Liver (tissue), 9 donors: ENCODE data around the gene PDC. TPM values are rescaled to one million over a fixed set of nuclear protein-coding genes. Genes with fewer than 3 reads are reported as not detected.
"Not testable (repeated sequence)": the region's sequence is repeated elsewhere in the genome, so short reads cannot be mapped to it uniquely, and the experiment has no call there.

Experiments used
- DNase-seq: peaks from one replicate; pipeline ENCODE4 v3.0.0-alpha.2; 2017; ENCODE audit warnings: low spot score
- H3K27ac ChIP-seq, 2 donors: one replicate each; pipeline ENCODE4 v1.7.0; 2013; ENCODE audit warnings: inconsistent platforms in 2 of 2, low read length in 2 of 2, control low read depth in 1 of 2, low read depth in 1 of 2, mild to moderate bottlenecking in 1 of 2
- H3K27me3 ChIP-seq, 4 donors: one replicate each; pipeline versions ENCODE4 v1.6.1 to v1.7.0; 2013; ENCODE audit warnings: low read length in 3 of 4, inconsistent platforms in 1 of 4, mild to moderate bottlenecking in 1 of 4, moderate library complexity in 1 of 4; ENCODE audit not compliant: control insufficient read depth in 4 of 4, insufficient read depth in 4 of 4
- H3K36me3 ChIP-seq, 4 donors: one replicate each; pipeline versions ENCODE4 v1.6.1 to v1.7.0; 2013; ENCODE audit warnings: low read length in 3 of 4, mild to moderate bottlenecking in 3 of 4, low read depth in 1 of 4, moderate library complexity in 1 of 4; ENCODE audit not compliant: control insufficient read depth in 4 of 4, insufficient read depth in 3 of 4
- H3K4me1 ChIP-seq, 4 donors: one replicate each; pipeline versions ENCODE4 v1.6.1 to v1.7.0; 2013; ENCODE audit warnings: low read length in 3 of 4, mild to moderate bottlenecking in 3 of 4, moderate library complexity in 1 of 4; ENCODE audit not compliant: control insufficient read depth in 4 of 4, insufficient read depth in 4 of 4
- H3K4me3 ChIP-seq, 3 donors: one replicate each; pipeline versions ENCODE4 v1.6.1 to v1.7.0; 2013; ENCODE audit warnings: low read length in 3 of 3, control low read depth in 1 of 3, low read depth in 1 of 3, mild to moderate bottlenecking in 1 of 3
- H3K9ac ChIP-seq, 2 donors: one replicate each; pipeline ENCODE4 v1.7.0; 2013; ENCODE audit warnings: low read length in 2 of 2, mild to moderate bottlenecking in 2 of 2, moderate library complexity in 2 of 2, control low read depth in 1 of 2, low read depth in 1 of 2
- H3K9me3 ChIP-seq, 4 donors: one replicate each; pipeline versions ENCODE4 v1.6.1 to v1.7.0; 2013; ENCODE audit warnings: low read length in 3 of 4; ENCODE audit not compliant: control insufficient read depth in 4 of 4
- FOXA1 ChIP-seq: IDR thresholded peaks from 2 replicates; pipeline ENCODE4 v1.6.1; 2016; ENCODE audit warnings: antibody characterized with exemption
- FOXA2 ChIP-seq: IDR thresholded peaks from 2 replicates; pipeline ENCODE4 v1.6.1; 2016; ENCODE audit warnings: antibody characterized with exemption
- GABPA ChIP-seq, 2 donors: IDR thresholded peaks in 1 of 2; conservative IDR thresholded peaks in 1 of 2; 2 replicates each; pipeline ENCODE4 v1.6.1; 2016; ENCODE audit warnings: antibody characterized with exemption in 2 of 2, mild to moderate bottlenecking in 1 of 2, moderate library complexity in 1 of 2
- HNF4G ChIP-seq: IDR thresholded peaks from 2 replicates; pipeline ENCODE4 v1.6.1; 2016; ENCODE audit warnings: antibody characterized with exemption
- NR2F2 ChIP-seq: IDR thresholded peaks from 2 replicates; pipeline ENCODE4 v1.6.1; 2016; ENCODE audit warnings: antibody characterized with exemption
- RAD21 ChIP-seq, 2 donors: IDR thresholded peaks; 2 replicates each; pipeline ENCODE4 v1.6.1; 2016; ENCODE audit warnings: antibody characterized with exemption in 2 of 2, mild to moderate bottlenecking in 2 of 2
- SP1 ChIP-seq: IDR thresholded peaks from 2 replicates; pipeline ENCODE4 v1.6.1; 2018; ENCODE audit warnings: antibody characterized with exemption, mild to moderate bottlenecking
- TAF1 ChIP-seq: conservative IDR thresholded peaks from 2 replicates; pipeline ENCODE4 v1.6.1; 2016; ENCODE audit warnings: antibody characterized with exemption, mild to moderate bottlenecking
- YY1 ChIP-seq: IDR thresholded peaks from 2 replicates; pipeline ENCODE4 v1.6.1; 2016; ENCODE audit warnings: antibody characterized with exemption, mild to moderate bottlenecking
- WGBS: extraction: QIAGEN DNeasy Blood & Tissue Kit; methylation state at CpG from one replicate; pipeline ENCODE4 v1.1.7; 2013; 5-methylcytosine and 5-hydroxymethylcytosine counted together
- polyA plus RNA-seq, 2 donors: library from polyadenylated mRNA; stranded (reverse) in 1 of 2; unstranded in 1 of 2; fragments of 200-250 nt in 1 of 2; fragments of >200 nt in 1 of 2; fragmentation: Nextera tagmentation in 1 of 2; extraction: Ambion mirVana in 1 of 2; gene quantifications; one replicate each; pipeline versions ENCODE4 v1.2.1 to v1.2.3, GENCODE V29; 2013 to 2015
- total RNA-seq, 2 donors: library from RNA; depleted of rRNA; stranded (reverse); fragments of >200 nt; gene quantifications; one replicate each; pipeline ENCODE4 v1.2.3, GENCODE V29; 2014
- TF ChIP-seq, protein P1 (sequence below): fragments of 150-350 bp; IDR thresholded peaks from 2 replicates; pipeline ENCODE4 v1.5.1; 2017; ENCODE audit warnings: improper control_type of control experiment, low read depth, low read length; ENCODE audit not compliant: missing input control
- TF ChIP-seq, protein P2 (sequence below): IDR thresholded peaks from 2 replicates; pipeline ENCODE4 v1.6.1; 2016; ENCODE audit warnings: antibody characterized with exemption
- TF ChIP-seq, protein P3 (sequence below): IDR thresholded peaks from 2 replicates; pipeline ENCODE4 v1.6.1; 2016; ENCODE audit warnings: antibody characterized with exemption
- TF ChIP-seq, protein P4 (sequence below): IDR thresholded peaks from 2 replicates; pipeline ENCODE4 v1.6.1; 2016; ENCODE audit warnings: antibody characterized with exemption, mild to moderate bottlenecking
- TF ChIP-seq, protein P5 (sequence below): IDR thresholded peaks from 2 replicates; pipeline ENCODE4 v1.6.1; 2016; ENCODE audit warnings: antibody characterized with exemption
- donor health status: healthy.
- donor health status: healthy.
- donor health status: healthy.
- donor health status: healthy.
- donor health status: healthy.

Gene PDC
- total and polyA plus RNA-seq, 4 donors = 0.22 TPM; not detected in 3

DNA sequence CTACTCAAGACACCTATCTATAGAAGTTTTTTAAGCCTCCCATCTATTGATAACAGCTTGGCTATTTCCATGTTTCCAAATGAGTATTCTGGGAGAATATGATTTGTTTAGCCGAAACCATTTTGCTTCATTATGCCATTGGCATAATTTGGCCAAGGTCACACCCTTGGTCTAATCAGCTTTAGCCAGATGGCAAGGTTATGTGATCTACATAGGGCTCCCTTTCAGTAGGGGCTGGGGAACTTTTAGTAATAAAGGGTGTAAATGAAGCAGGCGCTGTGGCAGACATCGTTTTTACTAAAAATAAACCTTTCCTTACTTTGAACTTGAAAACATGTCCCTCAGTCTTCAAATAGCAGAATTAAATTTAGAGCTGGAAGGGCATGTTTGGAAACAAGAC, 3.0 kb upstream of the PDC start (continued):
- TF ChIP-seq, protein P1, sequence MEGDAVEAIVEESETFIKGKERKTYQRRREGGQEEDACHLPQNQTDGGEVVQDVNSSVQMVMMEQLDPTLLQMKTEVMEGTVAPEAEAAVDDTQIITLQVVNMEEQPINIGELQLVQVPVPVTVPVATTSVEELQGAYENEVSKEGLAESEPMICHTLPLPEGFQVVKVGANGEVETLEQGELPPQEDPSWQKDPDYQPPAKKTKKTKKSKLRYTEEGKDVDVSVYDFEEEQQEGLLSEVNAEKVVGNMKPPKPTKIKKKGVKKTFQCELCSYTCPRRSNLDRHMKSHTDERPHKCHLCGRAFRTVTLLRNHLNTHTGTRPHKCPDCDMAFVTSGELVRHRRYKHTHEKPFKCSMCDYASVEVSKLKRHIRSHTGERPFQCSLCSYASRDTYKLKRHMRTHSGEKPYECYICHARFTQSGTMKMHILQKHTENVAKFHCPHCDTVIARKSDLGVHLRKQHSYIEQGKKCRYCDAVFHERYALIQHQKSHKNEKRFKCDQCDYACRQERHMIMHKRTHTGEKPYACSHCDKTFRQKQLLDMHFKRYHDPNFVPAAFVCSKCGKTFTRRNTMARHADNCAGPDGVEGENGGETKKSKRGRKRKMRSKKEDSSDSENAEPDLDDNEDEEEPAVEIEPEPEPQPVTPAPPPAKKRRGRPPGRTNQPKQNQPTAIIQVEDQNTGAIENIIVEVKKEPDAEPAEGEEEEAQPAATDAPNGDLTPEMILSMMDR = no peak
- TF ChIP-seq GABPA (IDR thresholded peaks at IDR 0.05 in 1 of 2, conservative IDR thresholded peaks at IDR 0.05 in 1 of 2) = no peak
- no peak for TF ChIP-seq NR2F2

DNA sequence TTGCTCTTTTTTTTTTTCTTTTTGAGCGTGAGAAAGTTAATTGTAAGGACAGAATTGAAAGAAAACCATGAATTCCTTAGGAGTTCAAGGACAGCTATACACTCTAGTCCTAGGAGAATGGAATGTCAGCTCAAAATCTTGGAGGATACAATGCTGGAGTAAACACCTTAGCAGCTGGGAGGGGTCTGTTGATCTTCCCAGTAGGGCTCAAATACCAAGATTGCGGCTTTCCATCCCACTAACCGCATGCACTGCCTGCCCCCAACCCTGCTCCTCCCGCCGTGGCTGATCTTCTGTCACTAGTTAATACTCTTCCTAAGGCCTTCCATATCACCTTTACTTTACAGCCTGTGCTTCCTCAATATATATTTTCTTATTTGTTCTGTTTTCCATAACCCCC, 2.6 kb upstream of the PDC start:
- Histone ChIP-seq H3K27ac (no peak overlapping the region), H3K36me3 (no peaks in the 10 kb centered on the region), H3K27me3 (no peaks in the 10 kb centered on the region), H3K9ac (no peak overlapping the region), H3K4me3 (no peak overlapping the region), H3K4me1 (no peaks in the 10 kb centered on the region), H3K9me3 (no peaks in the 10 kb centered on the region)
- DNase-seq = no peak
- WGBS = 53% methylated on average over 5 of the region's 5 CpGs
- no peak for TF ChIP-seq RAD21 (IDR thresholded peaks at IDR 0.05)
- TF ChIP-seq GABPA (IDR thresholded peaks at IDR 0.05 in 1 of 2, conservative IDR thresholded peaks at IDR 0.05 in 1 of 2) = no peak
- TF ChIP-seq, protein P2, sequence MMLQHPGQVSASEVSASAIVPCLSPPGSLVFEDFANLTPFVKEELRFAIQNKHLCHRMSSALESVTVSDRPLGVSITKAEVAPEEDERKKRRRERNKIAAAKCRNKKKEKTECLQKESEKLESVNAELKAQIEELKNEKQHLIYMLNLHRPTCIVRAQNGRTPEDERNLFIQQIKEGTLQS = no peak
- no peak for TF ChIP-seq HNF4G
- no peak for TF ChIP-seq TAF1
- no peak for TF ChIP-seq YY1
- TF ChIP-seq, protein P3, sequence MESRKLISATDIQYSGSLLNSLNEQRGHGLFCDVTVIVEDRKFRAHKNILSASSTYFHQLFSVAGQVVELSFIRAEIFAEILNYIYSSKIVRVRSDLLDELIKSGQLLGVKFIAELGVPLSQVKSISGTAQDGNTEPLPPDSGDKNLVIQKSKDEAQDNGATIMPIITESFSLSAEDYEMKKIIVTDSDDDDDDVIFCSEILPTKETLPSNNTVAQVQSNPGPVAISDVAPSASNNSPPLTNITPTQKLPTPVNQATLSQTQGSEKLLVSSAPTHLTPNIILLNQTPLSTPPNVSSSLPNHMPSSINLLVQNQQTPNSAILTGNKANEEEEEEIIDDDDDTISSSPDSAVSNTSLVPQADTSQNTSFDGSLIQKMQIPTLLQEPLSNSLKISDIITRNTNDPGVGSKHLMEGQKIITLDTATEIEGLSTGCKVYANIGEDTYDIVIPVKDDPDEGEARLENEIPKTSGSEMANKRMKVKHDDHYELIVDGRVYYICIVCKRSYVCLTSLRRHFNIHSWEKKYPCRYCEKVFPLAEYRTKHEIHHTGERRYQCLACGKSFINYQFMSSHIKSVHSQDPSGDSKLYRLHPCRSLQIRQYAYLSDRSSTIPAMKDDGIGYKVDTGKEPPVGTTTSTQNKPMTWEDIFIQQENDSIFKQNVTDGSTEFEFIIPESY = no peak

DNA sequence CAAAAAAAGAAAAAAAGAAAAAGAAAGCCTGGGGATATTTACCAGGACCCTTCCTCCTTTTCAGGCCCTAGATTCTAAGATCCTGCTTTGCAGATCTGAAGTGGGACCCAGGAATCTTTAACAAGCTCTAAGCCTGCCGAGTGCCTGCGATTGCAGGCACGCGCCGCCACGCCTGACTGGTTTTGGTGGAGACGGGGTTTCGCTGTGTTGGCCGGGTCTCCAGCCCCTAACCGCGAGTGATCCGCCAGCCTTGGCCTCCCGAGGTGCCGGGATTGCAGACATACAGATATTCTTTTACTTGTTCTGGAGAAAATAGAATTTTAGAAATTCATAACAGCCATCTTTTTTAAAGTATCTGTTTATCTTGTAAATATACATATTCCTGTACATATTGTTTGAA, 1.8 kb downstream of the PDC start:
- not testable (repeated sequence) for H3K27ac ChIP-seq, H3K4me1 ChIP-seq, H3K36me3 ChIP-seq, DNase-seq, H3K4me3 ChIP-seq, H3K27me3 ChIP-seq, H3K9ac ChIP-seq, H3K9me3 ChIP-seq
- WGBS = 97% methylated on average over 14 of the region's 14 CpGs

DNA sequence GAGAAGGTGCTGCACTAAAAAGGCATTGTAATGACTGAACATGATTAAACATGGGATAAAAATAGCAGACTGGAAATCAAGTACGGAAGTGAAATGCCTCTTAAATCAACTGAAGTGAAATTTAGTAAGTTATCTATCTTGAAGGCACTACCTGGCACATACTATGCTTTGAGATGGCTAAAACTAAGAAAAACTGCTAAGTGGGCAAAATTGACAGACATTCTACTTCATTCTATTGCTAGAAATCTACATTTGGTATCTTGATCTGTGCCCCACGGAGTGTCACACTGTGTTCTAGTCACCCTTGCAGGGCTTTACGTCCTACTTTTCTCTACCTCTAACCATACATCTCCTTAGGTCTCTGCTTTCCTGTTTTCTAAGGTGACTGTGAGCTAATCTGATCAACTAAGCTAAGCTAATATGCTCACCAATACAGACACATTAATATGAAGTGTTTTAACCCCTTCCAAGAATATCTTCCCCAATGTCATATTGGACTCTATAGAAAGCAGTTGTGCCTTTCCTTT, 4.1 kb downstream of the PDC start:
- Histone ChIP-seq H3K27ac (no peak overlapping the region), H3K4me3 (no peak overlapping the region), H3K9ac (no peak overlapping the region), H3K4me1 (no peaks in the 10 kb centered on the region), H3K9me3 (no peaks in the 10 kb centered on the region), H3K27me3 (no peaks in the 10 kb centered on the region), H3K36me3 (no peaks in the 10 kb centered on the region)
- 82% methylated on average over 3 of the region's 3 CpGs for WGBS
- no peak for DNase-seq
- no peak for TF ChIP-seq FOXA1
- TF ChIP-seq NR2F2 = no peak
- TF ChIP-seq, protein P4, sequence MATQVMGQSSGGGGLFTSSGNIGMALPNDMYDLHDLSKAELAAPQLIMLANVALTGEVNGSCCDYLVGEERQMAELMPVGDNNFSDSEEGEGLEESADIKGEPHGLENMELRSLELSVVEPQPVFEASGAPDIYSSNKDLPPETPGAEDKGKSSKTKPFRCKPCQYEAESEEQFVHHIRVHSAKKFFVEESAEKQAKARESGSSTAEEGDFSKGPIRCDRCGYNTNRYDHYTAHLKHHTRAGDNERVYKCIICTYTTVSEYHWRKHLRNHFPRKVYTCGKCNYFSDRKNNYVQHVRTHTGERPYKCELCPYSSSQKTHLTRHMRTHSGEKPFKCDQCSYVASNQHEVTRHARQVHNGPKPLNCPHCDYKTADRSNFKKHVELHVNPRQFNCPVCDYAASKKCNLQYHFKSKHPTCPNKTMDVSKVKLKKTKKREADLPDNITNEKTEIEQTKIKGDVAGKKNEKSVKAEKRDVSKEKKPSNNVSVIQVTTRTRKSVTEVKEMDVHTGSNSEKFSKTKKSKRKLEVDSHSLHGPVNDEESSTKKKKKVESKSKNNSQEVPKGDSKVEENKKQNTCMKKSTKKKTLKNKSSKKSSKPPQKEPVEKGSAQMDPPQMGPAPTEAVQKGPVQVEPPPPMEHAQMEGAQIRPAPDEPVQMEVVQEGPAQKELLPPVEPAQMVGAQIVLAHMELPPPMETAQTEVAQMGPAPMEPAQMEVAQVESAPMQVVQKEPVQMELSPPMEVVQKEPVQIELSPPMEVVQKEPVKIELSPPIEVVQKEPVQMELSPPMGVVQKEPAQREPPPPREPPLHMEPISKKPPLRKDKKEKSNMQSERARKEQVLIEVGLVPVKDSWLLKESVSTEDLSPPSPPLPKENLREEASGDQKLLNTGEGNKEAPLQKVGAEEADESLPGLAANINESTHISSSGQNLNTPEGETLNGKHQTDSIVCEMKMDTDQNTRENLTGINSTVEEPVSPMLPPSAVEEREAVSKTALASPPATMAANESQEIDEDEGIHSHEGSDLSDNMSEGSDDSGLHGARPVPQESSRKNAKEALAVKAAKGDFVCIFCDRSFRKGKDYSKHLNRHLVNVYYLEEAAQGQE = no peak
- TF ChIP-seq, protein P1 = no peak
- no peak for TF ChIP-seq SP1
- TF ChIP-seq GABPA (IDR thresholded peaks at IDR 0.05 in 1 of 2, conservative IDR thresholded peaks at IDR 0.05 in 1 of 2) = no peak
- TF ChIP-seq, protein P5, sequence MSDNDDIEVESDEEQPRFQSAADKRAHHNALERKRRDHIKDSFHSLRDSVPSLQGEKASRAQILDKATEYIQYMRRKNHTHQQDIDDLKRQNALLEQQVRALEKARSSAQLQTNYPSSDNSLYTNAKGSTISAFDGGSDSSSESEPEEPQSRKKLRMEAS = no peak
- TF ChIP-seq FOXA2 = no peak
- TF ChIP-seq RAD21 (IDR thresholded peaks at IDR 0.05) = no peak
- TF ChIP-seq TAF1 = no peak
- TF ChIP-seq, protein P2 = no peak
- no peak for TF ChIP-seq HNF4G
